Measurements from ENCODE around the gene POU3F1.

DNA sequence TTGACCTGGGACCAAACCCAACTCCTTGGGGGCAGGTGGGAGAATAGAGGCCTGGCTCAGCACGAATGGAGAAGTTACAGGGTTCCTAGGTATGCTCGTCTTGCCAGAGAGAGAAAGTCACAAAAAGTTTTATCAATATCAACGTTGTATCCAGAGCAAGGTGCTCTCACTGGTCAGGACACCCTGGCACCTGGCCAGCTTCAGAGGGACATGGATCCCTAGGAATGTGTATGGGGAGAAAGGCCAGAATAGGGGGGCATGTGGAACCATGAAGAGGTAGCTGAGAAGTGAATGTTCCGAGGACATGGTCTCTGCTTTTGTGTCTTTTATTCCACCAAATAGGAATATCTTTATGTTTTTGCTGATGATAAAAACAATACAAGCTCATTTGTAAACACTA, 9.4 kb upstream of the POU3F1 start:
- no peak for TF ChIP-seq ZNF23 (tag by site-specific recombination; IDR thresholded peaks at IDR 0.05; ENCODE audit: borderline replicate concordance)
- TF ChIP-seq, protein P1, sequence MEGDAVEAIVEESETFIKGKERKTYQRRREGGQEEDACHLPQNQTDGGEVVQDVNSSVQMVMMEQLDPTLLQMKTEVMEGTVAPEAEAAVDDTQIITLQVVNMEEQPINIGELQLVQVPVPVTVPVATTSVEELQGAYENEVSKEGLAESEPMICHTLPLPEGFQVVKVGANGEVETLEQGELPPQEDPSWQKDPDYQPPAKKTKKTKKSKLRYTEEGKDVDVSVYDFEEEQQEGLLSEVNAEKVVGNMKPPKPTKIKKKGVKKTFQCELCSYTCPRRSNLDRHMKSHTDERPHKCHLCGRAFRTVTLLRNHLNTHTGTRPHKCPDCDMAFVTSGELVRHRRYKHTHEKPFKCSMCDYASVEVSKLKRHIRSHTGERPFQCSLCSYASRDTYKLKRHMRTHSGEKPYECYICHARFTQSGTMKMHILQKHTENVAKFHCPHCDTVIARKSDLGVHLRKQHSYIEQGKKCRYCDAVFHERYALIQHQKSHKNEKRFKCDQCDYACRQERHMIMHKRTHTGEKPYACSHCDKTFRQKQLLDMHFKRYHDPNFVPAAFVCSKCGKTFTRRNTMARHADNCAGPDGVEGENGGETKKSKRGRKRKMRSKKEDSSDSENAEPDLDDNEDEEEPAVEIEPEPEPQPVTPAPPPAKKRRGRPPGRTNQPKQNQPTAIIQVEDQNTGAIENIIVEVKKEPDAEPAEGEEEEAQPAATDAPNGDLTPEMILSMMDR (tag by site-specific recombination; IDR thresholded peaks at IDR 0.05): no peak
- no peak for TF ChIP-seq ZNF211 (tag by site-specific recombination; IDR thresholded peaks at IDR 0.05; ENCODE audit: low read depth)
- TF ChIP-seq ZNF785 (tag by site-specific recombination; IDR thresholded peaks at IDR 0.05): no peak
- no peak for TF ChIP-seq ZNF768 (tag by site-specific recombination; IDR thresholded peaks at IDR 0.05)
- TF ChIP-seq ZNF510 (tag by site-specific recombination; IDR thresholded peaks at IDR 0.05; ENCODE audit: insufficient replicate concordance): no peak
- TF ChIP-seq, protein P2, sequence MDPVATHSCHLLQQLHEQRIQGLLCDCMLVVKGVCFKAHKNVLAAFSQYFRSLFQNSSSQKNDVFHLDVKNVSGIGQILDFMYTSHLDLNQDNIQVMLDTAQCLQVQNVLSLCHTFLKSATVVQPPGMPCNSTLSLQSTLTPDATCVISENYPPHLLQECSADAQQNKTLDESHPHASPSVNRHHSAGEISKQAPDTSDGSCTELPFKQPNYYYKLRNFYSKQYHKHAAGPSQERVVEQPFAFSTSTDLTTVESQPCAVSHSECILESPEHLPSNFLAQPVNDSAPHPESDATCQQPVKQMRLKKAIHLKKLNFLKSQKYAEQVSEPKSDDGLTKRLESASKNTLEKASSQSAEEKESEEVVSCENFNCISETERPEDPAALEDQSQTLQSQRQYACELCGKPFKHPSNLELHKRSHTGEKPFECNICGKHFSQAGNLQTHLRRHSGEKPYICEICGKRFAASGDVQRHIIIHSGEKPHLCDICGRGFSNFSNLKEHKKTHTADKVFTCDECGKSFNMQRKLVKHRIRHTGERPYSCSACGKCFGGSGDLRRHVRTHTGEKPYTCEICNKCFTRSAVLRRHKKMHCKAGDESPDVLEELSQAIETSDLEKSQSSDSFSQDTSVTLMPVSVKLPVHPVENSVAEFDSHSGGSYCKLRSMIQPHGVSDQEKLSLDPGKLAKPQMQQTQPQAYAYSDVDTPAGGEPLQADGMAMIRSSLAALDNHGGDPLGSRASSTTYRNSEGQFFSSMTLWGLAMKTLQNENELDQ (tag by site-specific recombination; IDR thresholded peaks at IDR 0.05; ENCODE audit: low read depth): no peak
- no peak for TF ChIP-seq ZNF350 (tag by site-specific recombination; IDR thresholded peaks at IDR 0.05)
- TF ChIP-seq ZNF175 (tag by site-specific recombination; IDR thresholded peaks at IDR 0.05): no peak
- TF ChIP-seq, protein P3, sequence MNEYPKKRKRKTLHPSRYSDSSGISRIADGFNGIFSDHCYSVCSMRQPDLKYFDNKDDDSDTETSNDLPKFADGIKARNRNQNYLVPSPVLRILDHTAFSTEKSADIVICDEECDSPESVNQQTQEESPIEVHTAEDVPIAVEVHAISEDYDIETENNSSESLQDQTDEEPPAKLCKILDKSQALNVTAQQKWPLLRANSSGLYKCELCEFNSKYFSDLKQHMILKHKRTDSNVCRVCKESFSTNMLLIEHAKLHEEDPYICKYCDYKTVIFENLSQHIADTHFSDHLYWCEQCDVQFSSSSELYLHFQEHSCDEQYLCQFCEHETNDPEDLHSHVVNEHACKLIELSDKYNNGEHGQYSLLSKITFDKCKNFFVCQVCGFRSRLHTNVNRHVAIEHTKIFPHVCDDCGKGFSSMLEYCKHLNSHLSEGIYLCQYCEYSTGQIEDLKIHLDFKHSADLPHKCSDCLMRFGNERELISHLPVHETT (tag by site-specific recombination; IDR thresholded peaks at IDR 0.05): no peak
- no peak for TF ChIP-seq ZNF24 (tag by site-specific recombination; IDR thresholded peaks at IDR 0.05)
- TF ChIP-seq ZNF561 (tag by site-specific recombination; IDR thresholded peaks at IDR 0.05; ENCODE audit: borderline replicate concordance): no peak
- TF ChIP-seq, protein P4, sequence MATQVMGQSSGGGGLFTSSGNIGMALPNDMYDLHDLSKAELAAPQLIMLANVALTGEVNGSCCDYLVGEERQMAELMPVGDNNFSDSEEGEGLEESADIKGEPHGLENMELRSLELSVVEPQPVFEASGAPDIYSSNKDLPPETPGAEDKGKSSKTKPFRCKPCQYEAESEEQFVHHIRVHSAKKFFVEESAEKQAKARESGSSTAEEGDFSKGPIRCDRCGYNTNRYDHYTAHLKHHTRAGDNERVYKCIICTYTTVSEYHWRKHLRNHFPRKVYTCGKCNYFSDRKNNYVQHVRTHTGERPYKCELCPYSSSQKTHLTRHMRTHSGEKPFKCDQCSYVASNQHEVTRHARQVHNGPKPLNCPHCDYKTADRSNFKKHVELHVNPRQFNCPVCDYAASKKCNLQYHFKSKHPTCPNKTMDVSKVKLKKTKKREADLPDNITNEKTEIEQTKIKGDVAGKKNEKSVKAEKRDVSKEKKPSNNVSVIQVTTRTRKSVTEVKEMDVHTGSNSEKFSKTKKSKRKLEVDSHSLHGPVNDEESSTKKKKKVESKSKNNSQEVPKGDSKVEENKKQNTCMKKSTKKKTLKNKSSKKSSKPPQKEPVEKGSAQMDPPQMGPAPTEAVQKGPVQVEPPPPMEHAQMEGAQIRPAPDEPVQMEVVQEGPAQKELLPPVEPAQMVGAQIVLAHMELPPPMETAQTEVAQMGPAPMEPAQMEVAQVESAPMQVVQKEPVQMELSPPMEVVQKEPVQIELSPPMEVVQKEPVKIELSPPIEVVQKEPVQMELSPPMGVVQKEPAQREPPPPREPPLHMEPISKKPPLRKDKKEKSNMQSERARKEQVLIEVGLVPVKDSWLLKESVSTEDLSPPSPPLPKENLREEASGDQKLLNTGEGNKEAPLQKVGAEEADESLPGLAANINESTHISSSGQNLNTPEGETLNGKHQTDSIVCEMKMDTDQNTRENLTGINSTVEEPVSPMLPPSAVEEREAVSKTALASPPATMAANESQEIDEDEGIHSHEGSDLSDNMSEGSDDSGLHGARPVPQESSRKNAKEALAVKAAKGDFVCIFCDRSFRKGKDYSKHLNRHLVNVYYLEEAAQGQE (tag by site-specific recombination; IDR thresholded peaks at IDR 0.05): no peak
